Measurements from ENCODE around the gene RPS16. TPM values are rescaled to one million over a fixed set of nuclear protein-coding genes. Genes with fewer than 3 reads are reported as not detected.
A peak's percentile ranks its signal among the peaks of the same experiment; 100 is the strongest.

The RPS16 gene
- total and polyA plus RNA-seq, 2 of the 13 experiments (the other 11 are each of a cell fraction or from before 2014, with no cell fraction given) = 488 to 2,583 TPM

DNA sequence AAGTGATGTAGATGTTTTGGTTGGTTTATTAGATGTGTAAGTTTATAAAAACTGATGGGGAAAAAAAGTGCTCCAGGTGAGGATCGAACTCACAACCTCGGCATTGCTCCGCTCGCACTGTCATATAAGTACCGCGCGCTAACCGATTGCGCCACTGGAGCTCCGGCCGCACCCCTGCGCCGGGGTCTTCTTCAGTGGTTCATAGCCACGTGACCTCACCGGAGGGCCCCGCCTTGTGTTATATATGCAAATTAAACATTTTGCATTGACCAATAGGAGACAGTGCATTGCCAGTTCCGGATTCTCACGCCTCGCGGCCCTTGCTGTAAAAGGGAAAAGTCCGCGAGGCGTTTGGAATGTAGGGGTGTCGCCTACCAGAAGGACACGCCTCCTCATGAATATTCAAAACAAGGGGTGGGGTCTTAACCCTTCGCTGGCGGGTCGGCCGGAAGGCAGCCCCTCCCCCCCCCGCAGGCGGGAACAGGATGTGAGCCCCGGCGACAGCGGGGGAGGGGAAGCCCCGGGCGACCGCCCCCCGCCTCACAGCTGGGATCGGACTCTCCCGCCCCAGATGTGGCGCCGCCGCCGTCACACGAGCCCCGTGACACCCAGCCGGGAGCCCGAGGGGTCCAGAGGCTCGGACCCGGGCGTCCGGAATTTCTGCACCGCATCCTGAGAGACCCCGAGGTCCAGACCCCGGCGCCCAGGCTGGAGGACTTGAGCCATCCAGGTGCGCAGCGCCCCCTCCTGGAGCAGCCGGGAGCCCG lies 23.5 kb downstream of the RPS16 start, which contains the start of gene PLEKHG2 (continued):
- TF ChIP-seq PAXIP1 (CRISPR knock-in tag; conservative IDR thresholded peaks at IDR 0.05) = peak; percentile 11; the same call in 1 of the 2 replicates
- no peak for TF ChIP-seq ZNF530 (CRISPR knock-in tag; IDR thresholded peaks at IDR 0.05; ENCODE audit: low read depth)
- TF ChIP-seq ZFYVE20 (CRISPR knock-in tag; IDR thresholded peaks at IDR 0.05; ENCODE audit: borderline replicate concordance, low read depth) = no peak
- no peak for TF ChIP-seq THYN1 (CRISPR knock-in tag; IDR thresholded peaks at IDR 0.05; ENCODE audit: borderline replicate concordance, low read depth)
- TF ChIP-seq XRCC5 (optimal IDR thresholded peaks at IDR 0.05; ENCODE audit: low read length) = no peak
- TF ChIP-seq ZNF777 (CRISPR knock-in tag; IDR thresholded peaks at IDR 0.05) = no peak
- TF ChIP-seq ZNF883 (CRISPR knock-in tag; IDR thresholded peaks at IDR 0.05; ENCODE audit: not compliant biosample characterization) = no peak
- peak; percentile 84; the same call in 1 of the 2 replicates for TF ChIP-seq ZBTB42 (CRISPR knock-in tag; IDR thresholded peaks at IDR 0.05)
- no peak for TF ChIP-seq NCOA1 (CRISPR knock-in tag; IDR thresholded peaks at IDR 0.05)
- TF ChIP-seq SOX13 (IDR thresholded peaks at IDR 0.05) = no peak
- peak in 1 of 2 experiments; percentile 3; a peak in 1 of 4 replicates for TF ChIP-seq SOX13 (CRISPR knock-in tag; conservative IDR thresholded peaks at IDR 0.05 in 1 of 2, IDR thresholded peaks at IDR 0.05 in 1 of 2)
- TF ChIP-seq ZBTB8A (CRISPR knock-in tag; IDR thresholded peaks at IDR 0.05; ENCODE audit: borderline replicate concordance, low read depth) = no peak
- peak; percentile 84; the same call in 1 of the 2 replicates for TF ChIP-seq KLF6 (CRISPR knock-in tag; IDR thresholded peaks at IDR 0.05)
- TF ChIP-seq NR2F2 (IDR thresholded peaks at IDR 0.05; ENCODE audit: borderline replicate concordance, low read depth) = peak; percentile 65; the same call in 1 of the 2 replicates
- no peak; the same call in 1 of the 2 replicates for TF ChIP-seq POGZ (CRISPR knock-in tag; IDR thresholded peaks at IDR 0.05)
- TF ChIP-seq, protein P1, sequence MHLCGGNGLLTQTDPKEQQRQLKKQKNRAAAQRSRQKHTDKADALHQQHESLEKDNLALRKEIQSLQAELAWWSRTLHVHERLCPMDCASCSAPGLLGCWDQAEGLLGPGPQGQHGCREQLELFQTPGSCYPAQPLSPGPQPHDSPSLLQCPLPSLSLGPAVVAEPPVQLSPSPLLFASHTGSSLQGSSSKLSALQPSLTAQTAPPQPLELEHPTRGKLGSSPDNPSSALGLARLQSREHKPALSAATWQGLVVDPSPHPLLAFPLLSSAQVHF (CRISPR knock-in tag; IDR thresholded peaks at IDR 0.05) = no peak
- peak; percentile 82 for TF ChIP-seq PHF5A (CRISPR knock-in tag; IDR thresholded peaks at IDR 0.05; ENCODE audit: low read depth, unreplicated experiment)
- TF ChIP-seq BCLAF1 (IDR thresholded peaks at IDR 0.05) = no peak
- TF ChIP-seq ZFP37 (CRISPR knock-in tag; IDR thresholded peaks at IDR 0.05; ENCODE audit: borderline replicate concordance) = no peak
- TF ChIP-seq, protein P2, sequence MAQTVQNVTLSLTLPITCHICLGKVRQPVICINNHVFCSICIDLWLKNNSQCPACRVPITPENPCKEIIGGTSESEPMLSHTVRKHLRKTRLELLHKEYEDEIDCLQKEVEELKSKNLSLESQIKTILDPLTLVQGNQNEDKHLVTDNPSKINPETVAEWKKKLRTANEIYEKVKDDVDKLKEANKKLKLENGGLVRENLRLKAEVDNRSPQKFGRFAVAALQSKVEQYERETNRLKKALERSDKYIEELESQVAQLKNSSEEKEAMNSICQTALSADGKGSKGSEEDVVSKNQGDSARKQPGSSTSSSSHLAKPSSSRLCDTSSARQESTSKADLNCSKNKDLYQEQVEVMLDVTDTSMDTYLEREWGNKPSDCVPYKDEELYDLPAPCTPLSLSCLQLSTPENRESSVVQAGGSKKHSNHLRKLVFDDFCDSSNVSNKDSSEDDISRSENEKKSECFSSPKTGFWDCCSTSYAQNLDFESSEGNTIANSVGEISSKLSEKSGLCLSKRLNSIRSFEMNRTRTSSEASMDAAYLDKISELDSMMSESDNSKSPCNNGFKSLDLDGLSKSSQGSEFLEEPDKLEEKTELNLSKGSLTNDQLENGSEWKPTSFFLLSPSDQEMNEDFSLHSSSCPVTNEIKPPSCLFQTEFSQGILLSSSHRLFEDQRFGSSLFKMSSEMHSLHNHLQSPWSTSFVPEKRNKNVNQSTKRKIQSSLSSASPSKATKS (CRISPR knock-in tag; IDR thresholded peaks at IDR 0.05) = no peak; the same call in 1 of the 2 replicates

Data from HepG2 (cell line).